SW 1271 (cell line): Measurements from ENCODE around the gene PPM1D.
"Not testable (repeated sequence)": the region's sequence is repeated elsewhere in the genome, so short reads cannot be mapped to it uniquely, and the experiment has no call there.

ENCODE experiments used
- DNase-seq, 2 experiments: peaks; one replicate each; lab custom pipeline; 2025; lab: John Stamatoyannopoulos, UW

Gene PPM1D

GRCh38 chr17:60668741-60669140 lies 68.7 kb downstream of the PPM1D start:
- not testable (repeated sequence) for DNase-seq

- no peak for DNase-seq
Observed at GRCh38 chr17:60671482-60671881, 71.5 kb downstream of the PPM1D start.

- not testable (repeated sequence) for DNase-seq
Observed at GRCh38 chr17:60674637-60675036, 74.6 kb downstream of the PPM1D start.

- DNase-seq = no peak
Observed at GRCh38 chr17:60675997-60676396, 76.0 kb downstream of the PPM1D start.

GRCh38 chr17:60676758-60677307 lies 76.8 kb downstream of the PPM1D start:
- DNase-seq = no peak

- DNase-seq = peak; percentile 91 to 98
Observed at GRCh38 chr17:60677308-60678117, 77.5 kb downstream of the PPM1D start, which contains the start of gene BCAS3. Gene BCAS3 (plus strand): TSS chr17:60677851.

- DNase-seq = no peak
Observed at GRCh38 chr17:60678118-60678444, 78.1 kb downstream of the PPM1D start.

- DNase-seq = no peak
Observed at GRCh38 chr17:60679287-60679686, 79.3 kb downstream of the PPM1D start.

GRCh38 chr17:60680754-60681153 lies 80.8 kb downstream of the PPM1D start:
- DNase-seq = no peak

- DNase-seq = no peak
Observed at GRCh38 chr17:60685437-60685836, 85.4 kb downstream of the PPM1D start.

GRCh38 chr17:60695960-60696359 lies 96.0 kb downstream of the PPM1D start:
- DNase-seq = no peak

- no peak for DNase-seq
Observed at GRCh38 chr17:60699090-60699489, 99.1 kb downstream of the PPM1D start.

- DNase-seq = no peak
Observed at GRCh38 chr17:60704170-60704569, 104.2 kb downstream of the PPM1D start.

- DNase-seq = no peak
Observed at GRCh38 chr17:60712675-60713074, 112.7 kb downstream of the PPM1D start.

GRCh38 chr17:60713608-60714007 lies 113.6 kb downstream of the PPM1D start:
- no peak for DNase-seq
